T-cell (primary cell): ENCODE data around the gene RHCE. TPM values are rescaled to one million over a fixed set of nuclear protein-coding genes. Genes with fewer than 3 reads are reported as not detected.
"Not testable (repeated sequence)": the region's sequence is repeated elsewhere in the genome, so short reads cannot be mapped to it uniquely, and the experiment has no call there.

Experiments used
- ATAC-seq, 4 experiments: fragments of 200-7000 bp in 3 of 4; fragments of 150-1000 bp in 1 of 4; cut with Tn5 transposase; replicated peaks in 1 of 4; 1 replicate in 3 of 4; 2 replicates in 1 of 4; pipeline ENCODE4 v1.10.0; 2021; ENCODE audit warnings: moderate library complexity in 3 of 4, mild to moderate bottlenecking in 2 of 4, moderate number of reproducible peaks in 1 of 4
- CTCF ChIA-PET, 2 donors: fragments of 300-600 bp; sonication (Branson Sonifier 250); formaldehyde crosslinking; loops; one replicate each; lab custom pipeline; 2022; ENCODE audit warnings: antibody characterized with exemption in 2 of 2; lab: Charles Lee
- POLR2A ChIA-PET, 2 donors: fragments of 300-600 bp; sonication (Branson Sonifier 250); formaldehyde crosslinking; loops; one replicate each; lab custom pipeline; 2022; ENCODE audit warnings: antibody characterized with exemption in 2 of 2; lab: Charles Lee
- DNase-seq, 35 experiments: peaks; one replicate each; pipeline versions ENCODE4 v3.0.0 to v3.0.0-alpha.2; 2013 to 2023
- H3K27ac ChIP-seq: one replicate; pipeline ENCODE4 v1.5.1; 2013; ENCODE audit warnings: low read length
- H3K27me3 ChIP-seq, 2 experiments: replicated peaks in 1 of 2; 1 replicate in 1 of 2; 2 replicates in 1 of 2; pipeline versions ENCODE4 v1.6.1 to v1.7.0; 2013; ENCODE audit warnings: low read length in 1 of 2, mixed read lengths in 1 of 2; ENCODE audit not compliant: control insufficient read depth in 2 of 2, insufficient read depth in 2 of 2; ENCODE audit errors: extremely low read depth in 1 of 2
- H3K36me3 ChIP-seq, 2 donors: 1 replicate in 1 of 2; 2 replicates in 1 of 2; pipeline versions ENCODE4 v1.6.1 to v1.7.0; 2013; ENCODE audit warnings: low read length in 1 of 2; ENCODE audit not compliant: control insufficient read depth in 2 of 2, insufficient read depth in 1 of 2; ENCODE audit errors: extremely low read depth in 1 of 2
- H3K4me1 ChIP-seq, 2 experiments: 1 replicate in 1 of 2; 2 replicates in 1 of 2; pipeline versions ENCODE4 v1.6.1 to v1.7.0; 2013; ENCODE audit warnings: low read length in 2 of 2, mixed read lengths in 1 of 2; ENCODE audit not compliant: insufficient read depth in 2 of 2, control insufficient read depth in 1 of 2; ENCODE audit errors: extremely low read depth in 1 of 2
- H3K4me3 ChIP-seq, 2 donors: 1 replicate in 1 of 2; 2 replicates in 1 of 2; pipeline versions ENCODE4 v1.5.1 to v1.7.0; 2013; ENCODE audit warnings: mild to moderate bottlenecking in 2 of 2, low read length in 1 of 2, moderate library complexity in 1 of 2; ENCODE audit not compliant: control insufficient read depth in 1 of 2; ENCODE audit errors: extremely low read depth in 1 of 2
- H3K9me3 ChIP-seq: 2 replicates; pipeline ENCODE4 v1.7.0; 2013
- H3K27ac Mint-ChIP-seq, 2 donors: one replicate each; pipeline ENCODE4 v1.8.0; 2020 to 2021; ENCODE audit warnings: mild to moderate bottlenecking in 2 of 2, mixed read lengths in 2 of 2
- H3K27me3 Mint-ChIP-seq, 2 donors: one replicate each; pipeline ENCODE4 v1.8.0; 2021 to 2022; ENCODE audit warnings: mixed read lengths in 2 of 2
- H3K36me3 Mint-ChIP-seq: one replicate; pipeline ENCODE4 v1.8.0; 2021; ENCODE audit warnings: mixed read lengths
- H3K4me1 Mint-ChIP-seq, 3 donors: one replicate each; pipeline ENCODE4 v1.8.0; 2020 to 2022; ENCODE audit warnings: mixed read lengths in 3 of 3, mild to moderate bottlenecking in 1 of 3
- H3K4me3 Mint-ChIP-seq, 3 donors: one replicate each; pipeline ENCODE4 v1.8.0; 2020 to 2022; ENCODE audit warnings: mild to moderate bottlenecking in 3 of 3, mixed read lengths in 3 of 3, moderate library complexity in 3 of 3
- H3K9me3 Mint-ChIP-seq, 3 donors: one replicate each; pipeline ENCODE4 v1.8.0; 2020 to 2022; ENCODE audit warnings: mixed read lengths in 3 of 3
- WGBS: methylation state at CpG from one replicate; pipeline ENCODE4 v1.1.5; 2013; ENCODE audit warnings: missing lambda C conversion rate; ENCODE audit not compliant: insufficient coverage; 5-methylcytosine and 5-hydroxymethylcytosine counted together
- total RNA-seq, 35 experiments: library from RNA in 6 of 35; stranded (reverse) in 6 of 35; fragments of 120-200 nt in 1 of 35; gene quantifications; one replicate each; pipeline versions ENCODE4 v1.2.1 to v1.2.4 and lab custom pipeline; 2013 to 2026

The RHCE gene
- total RNA-seq, 5 donors from 2014 or later (not counting 1 experiment from before 2014, with no cell fraction given): 0.35 to 1.0 (median 0.63) TPM; not detected in 1

DNA sequence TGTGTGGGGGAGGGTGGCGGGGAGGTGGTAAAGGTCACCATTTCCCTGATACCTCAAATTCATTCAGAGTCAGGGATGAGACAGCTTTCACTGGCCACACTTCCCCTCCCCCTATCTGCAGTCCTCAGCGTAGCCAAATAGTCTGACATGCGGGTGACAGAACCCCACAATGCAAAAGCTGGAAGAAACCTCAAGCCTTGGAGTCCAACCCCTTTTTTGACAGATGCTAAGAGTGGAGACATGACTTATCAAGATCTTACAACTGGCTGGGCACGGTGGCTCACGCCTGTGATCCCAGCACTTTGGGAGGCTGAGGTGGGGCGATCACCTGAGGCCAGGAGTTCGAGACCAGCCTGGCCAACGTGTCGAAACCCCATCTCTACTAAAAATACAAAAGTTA is 98.5 kb downstream of the RHCE start:
- POLR2A ChIA-PET, H3K27ac Mint-ChIP-seq, DNase-seq, CTCF ChIA-PET, H3K4me1 ChIP-seq, ATAC-seq, H3K4me3 ChIP-seq, H3K36me3 Mint-ChIP-seq, H3K27ac ChIP-seq, H3K27me3 Mint-ChIP-seq, H3K36me3 ChIP-seq, H3K9me3 ChIP-seq, H3K27me3 ChIP-seq, H3K4me3 Mint-ChIP-seq, H3K9me3 Mint-ChIP-seq, H3K4me1 Mint-ChIP-seq: not testable (repeated sequence)
- WGBS: no CpG with 5 or more reads among the region's 9 CpGs

DNA sequence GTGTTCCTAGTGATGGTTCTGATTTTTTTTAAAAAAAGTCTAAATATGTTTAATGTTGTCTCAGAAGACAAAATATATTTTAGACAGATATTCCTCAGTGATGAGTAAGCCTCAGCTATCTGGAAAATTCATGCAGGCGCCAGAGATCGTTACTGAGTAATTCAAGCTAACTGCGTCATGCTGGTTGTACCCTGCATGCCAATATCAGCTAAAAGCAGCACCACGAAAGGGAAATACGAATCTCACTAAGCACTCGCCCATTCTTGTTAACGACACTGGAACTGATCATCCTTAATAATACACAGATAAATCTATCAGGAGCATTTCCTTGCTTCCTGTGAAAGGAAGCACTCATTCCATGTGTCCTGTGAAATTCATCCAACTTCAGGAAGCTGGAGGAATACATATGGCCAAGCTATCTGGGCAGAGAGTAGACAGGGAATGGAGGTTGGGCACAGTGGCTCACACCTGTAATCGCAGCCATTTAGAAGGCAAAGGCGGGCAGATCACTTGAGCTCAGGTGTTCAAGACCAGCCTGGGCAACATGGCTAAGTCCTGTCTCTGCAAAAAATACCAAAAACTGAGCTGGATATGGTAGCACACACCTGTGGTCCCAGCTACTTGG is 100.2 kb downstream of the RHCE start:
- CTCF ChIA-PET: interaction anchor here in 1 of 2 donors (0.6 kb wide), 1 partner anchor 1556 kb away, joined by 7 read pairs; no protein-coding TSS in a partner anchor
- H3K27ac Mint-ChIP-seq, H3K36me3 ChIP-seq, H3K4me1 Mint-ChIP-seq, H3K27me3 ChIP-seq, H3K9me3 Mint-ChIP-seq, H3K27ac ChIP-seq, H3K36me3 Mint-ChIP-seq, DNase-seq, POLR2A ChIA-PET, H3K9me3 ChIP-seq, H3K4me3 Mint-ChIP-seq, H3K4me1 ChIP-seq, ATAC-seq, H3K27me3 Mint-ChIP-seq, H3K4me3 ChIP-seq: not testable (repeated sequence)
- 100% methylated on average over 2 of the region's 9 CpGs for WGBS

DNA sequence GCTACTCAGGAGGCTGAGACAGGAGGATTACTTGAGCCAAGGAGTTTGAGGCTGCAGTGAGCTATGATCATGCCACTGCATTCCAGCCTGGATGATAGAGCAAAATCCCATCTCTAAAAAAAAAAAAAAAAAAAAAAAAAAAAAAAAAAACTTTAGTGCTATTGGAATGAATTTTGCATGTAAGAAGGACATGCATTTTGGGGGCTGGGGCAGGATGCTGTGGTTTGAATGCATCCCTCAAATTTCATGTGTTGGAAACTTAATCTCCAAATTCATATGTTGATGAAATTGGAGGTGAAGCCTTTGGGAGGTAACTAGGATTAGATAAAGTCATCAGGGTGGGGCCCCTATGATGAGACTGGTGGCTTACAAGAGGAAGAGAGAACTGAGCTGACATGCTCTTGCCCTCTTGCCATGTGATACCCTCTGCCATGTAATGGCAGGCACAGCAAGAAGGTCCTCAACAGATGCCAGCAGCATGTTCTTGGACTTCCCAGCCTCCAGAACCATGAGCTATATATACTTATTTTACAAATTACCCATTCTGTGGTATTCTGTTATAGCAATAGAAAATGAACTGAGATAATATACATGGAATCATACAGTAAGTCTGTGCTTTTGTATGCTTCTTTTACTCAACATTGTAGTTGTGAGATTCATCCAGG is 107.7 kb downstream of the RHCE start:
- H3K4me1 Mint-ChIP-seq, H3K27ac Mint-ChIP-seq, H3K36me3 ChIP-seq, H3K9me3 Mint-ChIP-seq, H3K4me1 ChIP-seq, H3K9me3 ChIP-seq, H3K27me3 Mint-ChIP-seq, H3K4me3 ChIP-seq, ATAC-seq, CTCF ChIA-PET, H3K27me3 ChIP-seq, DNase-seq, H3K4me3 Mint-ChIP-seq, H3K27ac ChIP-seq: not testable (repeated sequence)
- POLR2A ChIA-PET: interaction anchor here in 1 of 2 donors (0.6 kb wide), 1 partner anchor 1389 kb away, joined by 3 read pairs; no protein-coding TSS in a partner anchor
- peaks cover 25% of the 10 kb centered on the region for H3K36me3 Mint-ChIP-seq

Other genes starting within 250 kb of the RHCE start
- gene SYF2, start 188.3 kb downstream of the RHCE start, total RNA-seq: 10 to 100 TPM; 65.9 to 71.4 (median 68.6) TPM
- 100 to 1,000 TPM; 433 to 572 (median 461) TPM for gene RSRP1, start 173.4 kb downstream of the RHCE start, total RNA-seq
- gene RHD, start 148.3 kb downstream of the RHCE start, total RNA-seq: under 1 TPM in 2 of 5 donors, not detected in 3; 0.13 to 0.19 TPM
- 100 to 1,000 TPM in 1 of 5 donors, 10 to 100 TPM in 4; 74.8 to 104 (median 97.2) TPM for gene TMEM50A, start 82.5 kb downstream of the RHCE start, total RNA-seq
- gene MACO1, start 10.1 kb upstream of the RHCE start, total RNA-seq: 10 to 100 TPM; 19.7 to 23.2 (median 21.5) TPM
- 100 to 1,000 TPM; 143 to 298 (median 222) TPM for gene LDLRAP1, start 122.8 kb upstream of the RHCE start, total RNA-seq
- gene MAN1C1, start 196.0 kb upstream of the RHCE start, total RNA-seq: 10 to 100 TPM; 57.5 to 90.5 (median 65.5) TPM